Stimulated activated CD4-positive, alpha-beta T cell treated with anti-CD3 and anti-CD28 coated beads, TNF-alpha, amount 100 ng/mL, for 24 hours (primary cell): Measurements from ENCODE around the gene ASB8.
"Not testable (repeated sequence)": the region's sequence is repeated elsewhere in the genome, so short reads cannot be mapped to it uniquely, and the experiment has no call there.

ENCODE experiments used
- DNase-seq, 3 experiments: peaks; one replicate each; pipeline ENCODE4 v3.0.0-alpha.2; 2020; ENCODE audit warnings: low read depth in 3 of 3

The ASB8 gene

GRCh38 chr12:48142818-48143674 lies 14.3 kb downstream of the ASB8 start:
- no peak for DNase-seq

GRCh38 chr12:48135027-48135426 lies 22.3 kb downstream of the ASB8 start:
- no peak for DNase-seq

DNA sequence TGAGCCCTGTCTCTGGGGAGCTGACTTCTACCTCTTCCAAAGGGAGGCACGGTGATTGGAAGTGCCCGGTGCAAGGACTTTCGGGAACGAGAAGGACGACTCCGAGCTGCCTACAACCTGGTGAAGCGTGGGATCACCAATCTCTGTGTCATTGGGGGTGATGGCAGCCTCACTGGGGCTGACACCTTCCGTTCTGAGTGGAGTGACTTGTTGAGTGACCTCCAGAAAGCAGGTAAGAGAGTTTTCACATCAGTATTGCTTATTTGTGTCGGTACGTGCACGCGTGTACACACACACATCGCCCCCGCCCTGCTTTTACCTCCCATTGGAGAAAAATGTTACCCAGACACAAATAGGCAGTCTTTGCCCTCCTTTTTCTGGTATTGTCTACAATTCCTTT lies 24.5 kb downstream of the ASB8 start:
- DNase-seq: no peak

DNA sequence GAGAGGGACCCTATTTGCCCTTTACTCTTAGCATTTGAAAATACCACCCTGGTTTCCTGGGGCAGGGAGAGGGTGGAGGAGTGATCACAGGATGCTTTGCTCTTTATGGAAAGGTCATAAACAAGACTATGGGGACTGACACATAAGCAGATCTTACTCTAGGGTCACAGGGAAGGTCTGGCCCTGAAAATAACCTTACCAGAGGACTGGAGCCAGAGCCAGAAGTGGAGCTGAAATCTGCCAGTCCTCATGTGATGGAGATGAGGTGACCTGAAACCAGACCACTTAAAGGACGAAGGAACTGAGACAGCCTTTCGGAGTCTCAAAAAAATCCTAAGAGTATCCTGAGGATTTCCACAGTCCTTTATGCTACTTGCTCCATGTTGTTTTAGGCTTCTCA lies 25.8 kb downstream of the ASB8 start:
- DNase-seq: no peak

- no peak for DNase-seq
Observed at GRCh38 chr12:48129376-48129775, 27.9 kb downstream of the ASB8 start.

GRCh38 chr12:48128800-48129199 lies 28.5 kb downstream of the ASB8 start:
- no peak for DNase-seq

GRCh38 chr12:48126953-48127630 lies 30.2 kb downstream of the ASB8 start:
- no peak for DNase-seq

GRCh38 chr12:48125985-48126384 lies 31.3 kb downstream of the ASB8 start:
- no peak for DNase-seq

- not testable (repeated sequence) for DNase-seq
Observed at GRCh38 chr12:48125542-48125941, 31.8 kb downstream of the ASB8 start.

- DNase-seq: no peak
Observed at GRCh38 chr12:48123169-48123568, 34.1 kb downstream of the ASB8 start.

GRCh38 chr12:48122065-48122834 lies 35.1 kb downstream of the ASB8 start:
- DNase-seq: no peak

- DNase-seq: no peak
Observed at GRCh38 chr12:48121522-48121921, 35.8 kb downstream of the ASB8 start.

- no peak for DNase-seq
Observed at GRCh38 chr12:48119834-48120195, 37.5 kb downstream of the ASB8 start.

DNA sequence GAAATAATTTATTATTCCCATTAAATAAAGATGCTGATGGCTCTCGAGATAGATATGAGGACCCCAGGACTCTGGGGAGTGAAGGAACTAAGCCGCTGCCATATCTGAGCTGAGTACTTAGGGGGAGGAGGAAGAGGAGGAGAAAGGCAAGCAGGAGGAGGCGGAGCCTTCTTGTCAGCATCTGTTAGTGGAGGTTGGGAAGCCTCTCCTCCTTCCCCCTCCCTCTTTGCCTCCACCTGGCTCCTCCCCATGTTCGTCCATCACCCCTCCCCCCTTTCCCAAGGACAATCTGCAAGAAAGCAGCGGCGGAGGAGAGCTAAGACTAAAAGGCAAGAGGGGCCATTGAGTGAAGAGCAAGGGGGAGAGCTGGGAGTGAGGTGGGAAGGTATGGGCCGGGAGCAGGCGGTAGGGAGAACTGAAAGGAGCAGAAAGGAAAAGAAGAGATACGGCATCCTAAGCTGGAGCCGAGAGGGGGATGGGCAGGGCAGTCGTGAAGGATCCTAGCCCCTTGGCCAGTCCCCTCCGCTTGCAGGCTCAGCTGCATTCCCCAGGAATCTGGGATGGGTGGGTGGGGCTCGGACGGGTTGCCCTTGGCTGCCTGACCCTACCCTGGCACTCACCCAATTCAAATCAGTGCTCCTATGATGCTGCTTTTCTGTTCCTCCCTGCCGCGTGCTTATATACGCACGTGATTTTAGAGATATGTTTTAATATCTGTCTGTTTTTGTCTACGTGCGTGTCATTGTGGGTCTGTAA lies 38.1 kb downstream of the ASB8 start, which contains the start of gene PFKM:
Gene PFKM (plus strand): TSS at position 287 of the 756 bp plus-strand sequence. CDS start 3,411 bp downstream, outside the sequence.
- peak; percentile 50 to 76 (median 51) for DNase-seq

DNA sequence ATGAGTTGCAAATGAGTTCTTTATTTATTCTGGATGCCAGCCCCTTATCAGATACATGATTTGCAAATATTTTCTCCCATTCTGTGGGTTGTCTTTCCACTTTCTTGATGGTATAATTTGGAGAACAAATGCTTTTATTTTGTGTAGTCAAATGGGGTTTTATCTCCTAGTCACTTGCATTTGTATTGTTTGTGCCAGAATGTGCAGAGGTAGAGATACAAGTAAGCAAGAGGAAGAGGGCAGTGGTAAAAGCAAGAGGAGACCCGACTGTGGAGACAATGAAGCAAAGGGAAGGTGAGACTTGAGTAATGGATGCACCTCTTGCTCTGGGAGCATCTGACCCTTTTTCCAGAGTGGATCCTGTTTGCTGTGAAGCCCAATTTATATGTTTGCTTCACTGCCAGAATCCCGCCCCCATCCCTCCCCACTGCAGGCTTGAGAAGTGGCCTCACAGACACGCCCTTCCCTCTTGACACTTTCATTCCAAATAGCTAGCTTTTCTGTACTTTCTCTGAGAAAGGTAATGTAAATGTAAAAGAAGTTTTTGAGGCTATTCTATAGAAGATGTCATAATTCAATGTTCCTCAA lies 38.9 kb downstream of the ASB8 start:
- DNase-seq: no peak

DNA sequence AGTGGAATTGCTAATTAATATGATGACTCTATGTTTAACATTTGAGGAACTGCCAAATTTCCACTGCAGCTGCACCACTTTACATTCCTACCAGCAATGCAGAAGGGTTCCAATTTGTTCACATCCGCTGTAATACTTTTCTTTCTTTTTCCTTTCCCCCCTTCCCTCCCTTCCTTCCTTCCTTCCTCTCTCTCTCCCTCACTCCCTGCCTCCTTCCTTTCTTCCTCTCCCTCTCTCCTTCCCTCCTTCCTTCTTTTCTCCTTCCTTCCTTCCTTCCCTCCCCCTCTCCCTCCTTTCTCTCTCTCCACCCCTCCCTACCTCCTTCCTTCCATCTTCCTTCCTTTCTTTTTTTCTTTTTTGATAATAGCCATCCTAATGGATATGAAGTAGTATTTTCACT lies 41.4 kb downstream of the ASB8 start:
- DNase-seq: no peak

GRCh38 chr12:48111312-48111693 lies 46.0 kb downstream of the ASB8 start:
- not testable (repeated sequence) for DNase-seq

DNA sequence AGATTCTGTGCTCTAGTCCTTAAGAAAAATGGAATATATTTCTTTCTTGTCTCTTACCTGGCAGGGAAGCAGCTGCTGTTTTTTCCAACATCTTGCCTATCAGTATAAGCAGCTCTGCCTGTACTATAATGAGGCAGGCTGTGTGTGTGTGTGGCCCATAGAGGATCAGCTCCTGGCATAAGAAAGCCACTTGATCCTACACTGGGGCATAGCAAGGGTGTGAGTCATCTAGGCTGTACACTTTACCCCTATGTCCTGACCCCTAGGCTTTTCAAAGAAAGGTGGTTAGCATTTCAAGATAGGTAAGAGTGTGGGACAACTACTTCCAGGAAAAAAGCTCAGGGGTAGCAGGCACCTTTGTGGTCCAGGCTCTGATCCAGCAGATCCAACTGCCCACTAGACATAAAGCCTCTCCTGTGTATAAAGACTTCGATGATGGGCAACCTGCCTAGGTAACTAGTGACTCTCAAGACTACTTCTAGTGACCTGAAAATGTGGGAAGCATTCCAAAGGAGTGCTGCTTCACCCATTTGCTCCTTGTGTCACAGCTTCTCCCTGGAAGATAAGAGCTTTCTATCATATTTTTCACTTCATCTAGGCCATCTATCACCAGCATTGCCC lies 46.5 kb downstream of the ASB8 start:
- DNase-seq: no peak

DNA sequence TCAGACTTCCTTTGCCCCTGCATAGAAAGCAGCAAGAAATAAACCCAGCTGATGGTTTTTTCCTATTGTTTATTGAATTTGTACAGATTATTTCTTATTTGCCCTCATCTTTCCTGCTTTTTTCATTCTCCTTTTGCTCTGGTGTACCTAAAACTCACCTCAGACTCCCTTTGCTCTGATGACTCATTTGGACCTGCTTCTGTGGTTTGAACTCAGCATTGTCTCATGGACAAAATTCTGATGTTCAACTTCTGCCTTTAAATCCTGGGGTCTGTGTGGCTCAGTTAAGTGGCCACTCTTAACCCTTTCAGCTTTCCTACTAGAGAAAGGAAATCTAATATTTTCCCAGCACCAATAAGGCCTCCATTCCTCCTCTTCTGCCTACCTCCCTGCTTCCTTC lies 47.9 kb downstream of the ASB8 start:
- no peak for DNase-seq

- DNase-seq: no peak
Observed at GRCh38 chr12:48106681-48107613, 50.4 kb downstream of the ASB8 start.
